K562 (cell line): ENCODE measurements around the gene KIFC3.

ENCODE experiments used
- KAT7 ChIP-seq: sonication (generic); formaldehyde crosslinking; IDR thresholded peaks from 2 replicates; pipeline ENCODE4 v1.8.0; 2022; ENCODE audit warnings: missing genetic modification reagents, mild to moderate bottlenecking, borderline replicate concordance
- POLR2AphosphoS2 ChIP-seq: IDR thresholded peaks from 2 replicates; pipeline ENCODE4 v1.6.1; 2012; ENCODE audit warnings: low read length, improper control_type of control experiment
- TF ChIP-seq, protein P1 (sequence below): sonication (generic); formaldehyde crosslinking; IDR thresholded peaks from 2 replicates; pipeline ENCODE4 v1.5.0; 2020; ENCODE audit warnings: missing genetic modification reagents
- TF ChIP-seq, protein P2 (sequence below): fragments of 250-450 bp; sonication (Bioruptor Pico); IDR thresholded peaks from 2 replicates; pipeline ENCODE4 v1.8.0; 2021; ENCODE audit warnings: moderate library complexity, mild to moderate bottlenecking, inconsistent platforms

DNA sequence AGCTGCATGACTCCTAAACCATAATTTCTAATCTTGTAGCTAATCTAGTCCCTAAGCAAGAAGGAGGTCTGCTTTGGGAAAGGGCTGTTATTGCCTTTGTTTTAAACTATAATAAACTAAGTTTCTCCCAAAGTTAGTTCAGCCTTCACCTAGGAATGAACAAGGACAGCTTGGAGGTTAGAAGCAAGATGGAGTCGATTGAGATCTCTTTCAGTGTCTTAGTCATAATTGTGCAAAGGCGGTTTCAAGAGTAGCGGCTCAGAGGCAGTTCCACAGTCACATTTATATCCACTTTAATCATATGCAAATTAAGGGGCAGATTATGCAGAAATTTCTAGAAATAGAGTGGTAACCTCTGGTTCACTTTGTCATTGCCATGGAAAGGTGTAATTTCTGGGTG lies 90.3 kb downstream of the KIFC3 start:
- TF ChIP-seq, protein P1, sequence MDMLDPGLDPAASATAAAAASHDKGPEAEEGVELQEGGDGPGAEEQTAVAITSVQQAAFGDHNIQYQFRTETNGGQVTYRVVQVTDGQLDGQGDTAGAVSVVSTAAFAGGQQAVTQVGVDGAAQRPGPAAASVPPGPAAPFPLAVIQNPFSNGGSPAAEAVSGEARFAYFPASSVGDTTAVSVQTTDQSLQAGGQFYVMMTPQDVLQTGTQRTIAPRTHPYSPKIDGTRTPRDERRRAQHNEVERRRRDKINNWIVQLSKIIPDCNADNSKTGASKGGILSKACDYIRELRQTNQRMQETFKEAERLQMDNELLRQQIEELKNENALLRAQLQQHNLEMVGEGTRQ (CRISPR knock-in tag) = no peak
- TF ChIP-seq, protein P2, sequence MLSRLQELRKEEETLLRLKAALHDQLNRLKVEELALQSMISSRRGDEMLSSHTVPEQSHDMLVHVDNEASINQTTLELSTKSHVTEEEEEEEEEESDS = no peak
- no peak for TF ChIP-seq KAT7 (CRISPR knock-in tag)
- no peak for TF ChIP-seq POLR2AphosphoS2
